Vagina (tissue), 2 donors: ENCODE results near the gene GRAMD2B. TPM values are rescaled to one million over a fixed set of nuclear protein-coding genes. Genes with fewer than 3 reads are reported as not detected.

Experiments
- DNase-seq, 2 donors: peaks; one replicate each; pipeline ENCODE4 v3.0.0-alpha.2; 2017; ENCODE audit errors: extremely low spot score in 2 of 2
- H3K27ac ChIP-seq: fragments of 200-600 bp; sonication (generic); one replicate; pipeline ENCODE4 v1.5.1; 2019
- H3K27me3 ChIP-seq: fragments of 200-600 bp; sonication (generic); one replicate; pipeline ENCODE4 v1.5.1; 2019
- H3K36me3 ChIP-seq, 2 donors: fragments of 200-600 bp; sonication (generic); one replicate each; pipeline ENCODE4 v1.5.1; 2017 to 2019
- H3K4me1 ChIP-seq: fragments of 200-600 bp; sonication (generic); one replicate; pipeline ENCODE4 v1.5.1; 2019
- H3K4me3 ChIP-seq, 2 donors: fragments of 200-600 bp; sonication (generic); 1 replicate in 1 of 2; 2 replicates in 1 of 2; pipeline ENCODE4 v1.5.1; 2016 to 2019
- H3K9me3 ChIP-seq: fragments of 200-600 bp; sonication (generic); one replicate; pipeline ENCODE4 v1.5.1; 2019
- POLR2A ChIP-seq, 2 donors: fragments of 450-650 bp; IDR thresholded peaks; one replicate each; pipeline ENCODE4 v1.6.1; 2017; ENCODE audit warnings: antibody characterized with exemption in 2 of 2, mild to moderate bottlenecking in 2 of 2, moderate library complexity in 2 of 2
- POLR2AphosphoS5 ChIP-seq, 2 donors: sonication (generic); formaldehyde crosslinking; IDR thresholded peaks; one replicate each; pipeline ENCODE4 v1.9.0; 2017; ENCODE audit warnings: antibody characterized with exemption in 2 of 2, mild to moderate bottlenecking in 2 of 2, low read depth in 1 of 2; ENCODE audit not compliant: insufficient read depth in 1 of 2
- intact Hi-C: fragments of 100-400 bp; cut with DNase I; formaldehyde crosslinking; loops from one replicate; pipeline ENCODE4 v1.15.1; 2023
- total RNA-seq: library from RNA; depleted of rRNA; stranded (reverse); fragments of >200 nt; gene quantifications from one replicate; pipeline ENCODE4 v1.2.3, GENCODE V29; 2016
- TF ChIP-seq, protein P1 (sequence below), 3 experiments: fragments of 450-650 bp in 2 of 3; fragments of 200-600 bp in 1 of 3; sonication (generic) in 1 of 3; IDR thresholded peaks; one replicate each; pipeline ENCODE4 v1.5.1; 2017 to 2019; ENCODE audit warnings: antibody characterized with exemption in 3 of 3, mild to moderate bottlenecking in 2 of 3, moderate library complexity in 2 of 3

Gene GRAMD2B
- total RNA-seq, 1 donor from 2014 or later = 76.9 TPM

DNA sequence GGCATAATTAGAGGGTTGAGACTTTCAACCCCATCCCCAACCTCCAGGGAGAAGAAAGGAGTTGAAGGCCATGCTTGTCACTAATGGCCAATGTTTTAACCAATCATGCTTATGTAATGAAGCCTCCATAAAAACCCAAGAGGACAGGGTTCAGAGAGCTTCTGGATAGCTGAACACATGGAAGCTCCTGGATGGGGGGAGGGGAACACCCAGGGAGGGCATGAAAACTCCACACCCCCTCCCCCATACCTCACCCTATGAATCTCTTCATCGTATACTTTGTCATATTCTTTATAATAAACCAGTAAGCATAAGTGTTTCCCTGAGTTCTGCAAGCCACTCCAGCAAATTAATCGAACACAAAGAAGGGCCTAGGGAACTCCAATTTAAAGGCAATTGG, 90.1 kb downstream of the GRAMD2B start:
- TF ChIP-seq POLR2A (IDR thresholded peaks at IDR 0.05) (no peak), POLR2AphosphoS5 (IDR thresholded peaks at IDR 0.05; ENCODE audit: insufficient read depth in 1 of 2, low read depth in 1 of 2) (no peak)
- TF ChIP-seq, protein P1, sequence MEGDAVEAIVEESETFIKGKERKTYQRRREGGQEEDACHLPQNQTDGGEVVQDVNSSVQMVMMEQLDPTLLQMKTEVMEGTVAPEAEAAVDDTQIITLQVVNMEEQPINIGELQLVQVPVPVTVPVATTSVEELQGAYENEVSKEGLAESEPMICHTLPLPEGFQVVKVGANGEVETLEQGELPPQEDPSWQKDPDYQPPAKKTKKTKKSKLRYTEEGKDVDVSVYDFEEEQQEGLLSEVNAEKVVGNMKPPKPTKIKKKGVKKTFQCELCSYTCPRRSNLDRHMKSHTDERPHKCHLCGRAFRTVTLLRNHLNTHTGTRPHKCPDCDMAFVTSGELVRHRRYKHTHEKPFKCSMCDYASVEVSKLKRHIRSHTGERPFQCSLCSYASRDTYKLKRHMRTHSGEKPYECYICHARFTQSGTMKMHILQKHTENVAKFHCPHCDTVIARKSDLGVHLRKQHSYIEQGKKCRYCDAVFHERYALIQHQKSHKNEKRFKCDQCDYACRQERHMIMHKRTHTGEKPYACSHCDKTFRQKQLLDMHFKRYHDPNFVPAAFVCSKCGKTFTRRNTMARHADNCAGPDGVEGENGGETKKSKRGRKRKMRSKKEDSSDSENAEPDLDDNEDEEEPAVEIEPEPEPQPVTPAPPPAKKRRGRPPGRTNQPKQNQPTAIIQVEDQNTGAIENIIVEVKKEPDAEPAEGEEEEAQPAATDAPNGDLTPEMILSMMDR (IDR thresholded peaks at IDR 0.05) = no peak

DNA sequence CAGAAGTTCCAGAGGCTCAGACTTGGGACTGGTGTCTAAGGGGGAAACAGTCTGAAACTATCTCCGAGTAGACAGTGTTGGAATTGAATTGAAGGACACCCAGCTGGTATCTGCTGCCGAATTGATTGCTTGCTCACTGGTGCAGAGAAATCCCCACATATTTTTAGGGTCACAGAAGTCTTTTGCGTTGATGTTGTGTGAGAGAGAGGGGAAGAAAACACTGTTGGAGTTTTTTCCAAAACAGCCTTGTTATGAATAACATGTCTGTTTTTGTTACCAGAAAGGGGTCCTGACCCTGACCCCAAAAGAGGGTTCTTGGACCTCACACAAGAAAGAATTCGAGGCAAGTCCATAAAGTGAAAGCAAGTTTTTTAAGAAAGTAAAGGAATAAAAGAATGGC, 90.5 kb downstream of the GRAMD2B start:
- intact Hi-C loops = no loop called here
- TF ChIP-seq POLR2A (IDR thresholded peaks at IDR 0.05) = no peak
- no peak for TF ChIP-seq POLR2AphosphoS5 (IDR thresholded peaks at IDR 0.05; ENCODE audit: insufficient read depth in 1 of 2, low read depth in 1 of 2)
- TF ChIP-seq, protein P1 (IDR thresholded peaks at IDR 0.05) = no peak
- peaks cover 42% of the 10 kb centered on the region for H3K4me1 ChIP-seq

More for the DNA sequence above, 90.1 kb downstream of the GRAMD2B start:
- no peaks in the 10 kb centered on the region for H3K27me3 ChIP-seq
- H3K36me3 ChIP-seq = no peaks in the 10 kb centered on the region
- H3K4me3 ChIP-seq = no peak overlapping the region
- H3K9me3 ChIP-seq = no peaks in the 10 kb centered on the region
- peak in 1 of 2 donors; percentile 82 for DNase-seq
- H3K4me1 ChIP-seq = peaks cover 42% of the 10 kb centered on the region
- H3K27ac ChIP-seq = peak overlapping the region; percentile 77
- intact Hi-C loops = no loop called here

DNA sequence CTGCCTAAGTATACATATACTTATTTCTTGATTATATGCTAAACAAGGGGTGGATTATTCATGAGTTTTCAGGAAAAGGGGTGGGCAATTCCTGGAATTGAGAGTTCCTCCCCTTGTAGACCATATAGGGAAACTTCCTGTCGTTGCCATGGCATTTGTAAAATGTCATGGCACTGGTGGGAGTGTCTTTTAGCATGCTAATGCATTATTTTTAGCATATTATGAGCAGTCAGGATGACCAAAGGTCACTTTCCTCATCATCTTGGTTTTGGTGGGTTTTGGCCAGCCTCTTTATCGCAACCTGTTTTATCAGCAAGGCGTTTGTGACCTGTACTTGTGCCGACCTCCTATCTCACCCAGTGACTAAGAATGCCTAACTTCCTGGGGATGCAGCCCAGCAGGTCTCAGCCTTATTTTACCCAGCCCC, 90.9 kb downstream of the GRAMD2B start:
- Histone ChIP-seq H3K9me3 (no peaks in the 10 kb centered on the region), H3K4me3 (no peak overlapping the region), H3K4me1 (peaks cover 41% of the 10 kb centered on the region), H3K36me3 (no peaks in the 10 kb centered on the region), H3K27me3 (no peaks in the 10 kb centered on the region), H3K27ac (peak overlapping the region; percentile 77)
- intact Hi-C loops = no loop called here
- TF ChIP-seq POLR2A (IDR thresholded peaks at IDR 0.05) (no peak), POLR2AphosphoS5 (IDR thresholded peaks at IDR 0.05; ENCODE audit: insufficient read depth in 1 of 2, low read depth in 1 of 2) (no peak)
- TF ChIP-seq, protein P1 (IDR thresholded peaks at IDR 0.05) = no peak
- peak in 1 of 2 donors; percentile 74 for DNase-seq

More for the DNA sequence above, 90.5 kb downstream of the GRAMD2B start:
- Histone ChIP-seq H3K27ac (peak overlapping the region; percentile 77), H3K36me3 (no peaks in the 10 kb centered on the region), H3K27me3 (no peaks in the 10 kb centered on the region), H3K9me3 (no peaks in the 10 kb centered on the region), H3K4me3 (no peak overlapping the region)
- peak in 1 of 2 donors; percentile 72 for DNase-seq

DNA sequence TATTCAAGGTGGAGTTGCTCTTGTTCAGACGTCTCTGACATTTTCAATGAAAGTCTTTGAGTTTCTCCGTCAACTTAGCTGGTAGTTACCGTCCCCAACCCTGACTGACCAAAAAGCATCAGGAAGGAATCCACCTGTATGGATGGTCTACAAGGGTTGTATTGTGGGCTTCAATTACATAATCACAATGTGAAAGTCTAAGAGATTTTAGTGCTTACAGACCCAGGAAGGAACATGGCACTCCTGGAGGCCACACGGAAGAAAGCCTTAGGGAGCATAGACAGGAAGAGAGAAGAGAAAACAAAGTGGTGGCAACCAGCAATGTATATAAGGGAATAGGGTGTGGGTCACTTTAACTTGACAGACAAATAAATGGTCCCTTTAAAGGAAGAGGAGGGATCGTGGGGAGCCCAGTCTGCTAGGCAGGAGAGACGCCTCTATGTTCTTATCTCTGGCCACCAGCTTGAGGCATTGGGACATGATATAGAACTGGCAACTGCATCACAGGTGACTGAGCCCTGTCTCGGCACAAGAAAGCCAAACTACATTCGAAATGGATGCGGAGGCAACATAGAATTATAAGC, 91.4 kb downstream of the GRAMD2B start:
- Histone ChIP-seq H3K27ac (peak overlapping the region; percentile 77), H3K9me3 (no peaks in the 10 kb centered on the region), H3K4me1 (peaks cover 36% of the 10 kb centered on the region), H3K4me3 (no peak overlapping the region), H3K27me3 (no peaks in the 10 kb centered on the region), H3K36me3 (no peaks in the 10 kb centered on the region)
- DNase-seq = peak in 1 of 2 donors; percentile 60
- TF ChIP-seq, protein P1 (IDR thresholded peaks at IDR 0.05) = no peak
- no peak for TF ChIP-seq POLR2AphosphoS5 (IDR thresholded peaks at IDR 0.05; ENCODE audit: insufficient read depth in 1 of 2, low read depth in 1 of 2)
- no peak for TF ChIP-seq POLR2A (IDR thresholded peaks at IDR 0.05)
- intact Hi-C loops = no loop called here

DNA sequence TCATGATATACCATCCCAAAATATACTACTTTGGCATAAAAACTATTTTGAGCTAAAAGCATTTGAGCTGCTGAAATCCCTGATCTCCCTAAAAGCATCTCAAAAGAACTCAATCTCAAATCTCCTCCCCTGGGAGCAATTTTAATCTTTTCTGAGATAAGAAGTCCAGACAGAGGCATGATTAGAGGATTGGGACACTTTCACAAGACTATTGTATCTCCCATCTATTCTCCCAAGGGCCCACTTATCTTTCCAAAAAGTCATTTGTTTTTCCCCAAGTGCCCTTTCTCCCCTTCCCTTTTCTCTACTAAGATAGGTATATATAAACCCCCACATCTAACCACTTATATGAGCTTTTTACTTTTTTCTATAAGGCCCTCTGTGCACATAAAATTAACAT, 92.1 kb downstream of the GRAMD2B start:
- TF ChIP-seq, protein P1 (IDR thresholded peaks at IDR 0.05) = no peak
- TF ChIP-seq POLR2AphosphoS5 (IDR thresholded peaks at IDR 0.05; ENCODE audit: insufficient read depth in 1 of 2, low read depth in 1 of 2) = no peak
- no peak for TF ChIP-seq POLR2A (IDR thresholded peaks at IDR 0.05)
- intact Hi-C loops = no loop called here
- Histone ChIP-seq H3K27me3 (no peaks in the 10 kb centered on the region), H3K9me3 (no peaks in the 10 kb centered on the region), H3K4me3 (no peak overlapping the region), H3K27ac (peak overlapping the region; percentile 77), H3K4me1 (peaks cover 37% of the 10 kb centered on the region), H3K36me3 (no peaks in the 10 kb centered on the region)
- no peak for DNase-seq
